HL-60 (cell line): ENCODE results near the gene AP4S1.

ENCODE experiments used
- CTCF ChIP-seq: IDR thresholded peaks from one replicate; pipeline ENCODE4 v1.5.1; 2011; ENCODE audit warnings: low read length, control low read depth, inconsistent platforms; ENCODE audit not compliant: insufficient read depth
- GABPA ChIP-seq: IDR thresholded peaks from 2 replicates; pipeline ENCODE4 v1.6.1; 2012; ENCODE audit warnings: low read depth
- POLR2AphosphoS5 ChIP-seq: IDR thresholded peaks from 2 replicates; pipeline ENCODE4 v1.6.1; 2012; ENCODE audit warnings: low read depth
- REST ChIP-seq: IDR thresholded peaks from 2 replicates; pipeline ENCODE4 v1.6.1; 2012; ENCODE audit warnings: low read depth; ENCODE audit not compliant: insufficient replicate concordance
- SPI1 ChIP-seq: IDR thresholded peaks from 2 replicates; pipeline ENCODE4 v1.6.1; 2012; ENCODE audit warnings: low read depth, mild to moderate bottlenecking, borderline replicate concordance

GRCh38 chr14:31069343-31069742, 43.9 kb downstream of the AP4S1 start:
- TF ChIP-seq CTCF (no peak), REST (no peak), POLR2AphosphoS5 (no peak), SPI1 (no peak), GABPA (no peak)
